Medulla oblongata (tissue), 1 donor: Measurements from ENCODE around the gene RNU2-1.
"Not testable (repeated sequence)": the region's sequence is repeated elsewhere in the genome, so short reads cannot be mapped to it uniquely, and the experiment has no call there.

ENCODE experiments used
- DNase-seq: peaks from one replicate; pipeline ENCODE4 v3.0.0-alpha.2; 2015; ENCODE audit errors: extremely low spot score

The RNU2-1 gene

GRCh38 chr17:43233877-43234276, at the start of gene RNU2-1:
Gene RNU2-1, minus strand, starts transcription at chr17:43233977.
- DNase-seq, result not testable (repeated sequence)

GRCh38 chr17:43272914-43273313, 39.1 kb upstream of the RNU2-1 start:
- DNase-seq, result not testable (repeated sequence)

- DNase-seq, result not testable (repeated sequence)
Observed at GRCh38 chr17:43272483-43272882, 38.7 kb upstream of the RNU2-1 start.

- DNase-seq, result not testable (repeated sequence)
Observed at GRCh38 chr17:43270552-43271504, 37.1 kb upstream of the RNU2-1 start.

- not testable (repeated sequence) for DNase-seq
Observed at GRCh38 chr17:43246456-43246855, 12.7 kb upstream of the RNU2-1 start.

GRCh38 chr17:43240596-43241352, 7.0 kb upstream of the RNU2-1 start:
- not testable (repeated sequence) for DNase-seq

GRCh38 chr17:43239597-43239996, 5.8 kb upstream of the RNU2-1 start:
- DNase-seq, result not testable (repeated sequence)

- not testable (repeated sequence) for DNase-seq
Observed at GRCh38 chr17:43233263-43233662, 514 bp downstream of the RNU2-1 start.

GRCh38 chr17:43232021-43232699, 1.6 kb downstream of the RNU2-1 start:
- DNase-seq, result peak; percentile 26

GRCh38 chr17:43231205-43232020, 2.4 kb downstream of the RNU2-1 start:
- DNase-seq, result not testable (repeated sequence)

GRCh38 chr17:43228020-43228782, 5.6 kb downstream of the RNU2-1 start, which contains the start of gene CCDC200:
Gene CCDC200, minus strand, starts transcription at chr17:43228623. Its CDS starts 69 bp downstream, at chr17:43228554.
- not testable (repeated sequence) for DNase-seq

GRCh38 chr17:43226393-43226792, 7.4 kb downstream of the RNU2-1 start:
- DNase-seq, result no peak

GRCh38 chr17:43224146-43224705, 9.6 kb downstream of the RNU2-1 start:
- no peak for DNase-seq

GRCh38 chr17:43220511-43221125, 13.2 kb downstream of the RNU2-1 start:
- DNase-seq, result no peak

GRCh38 chr17:43219746-43220380, 13.9 kb downstream of the RNU2-1 start:
- no peak for DNase-seq

- DNase-seq, result no peak
Observed at GRCh38 chr17:43219001-43219400, 14.8 kb downstream of the RNU2-1 start.

GRCh38 chr17:43217614-43218087, 16.1 kb downstream of the RNU2-1 start:
- no peak for DNase-seq

- DNase-seq, result no peak
Observed at GRCh38 chr17:43216762-43217613, 16.8 kb downstream of the RNU2-1 start.
